Retina (tissue), 1 donor: ENCODE measurements around the gene ARHGAP6.
A peak's percentile ranks its signal among the peaks of the same experiment; 100 is the strongest.
"Not testable (repeated sequence)": the region's sequence is repeated elsewhere in the genome, so short reads cannot be mapped to it uniquely, and the experiment has no call there.

ENCODE experiments used
- DNase-seq: peaks from one replicate; pipeline ENCODE4 v3.0.0-alpha.2; 2016

Gene ARHGAP6

DNA sequence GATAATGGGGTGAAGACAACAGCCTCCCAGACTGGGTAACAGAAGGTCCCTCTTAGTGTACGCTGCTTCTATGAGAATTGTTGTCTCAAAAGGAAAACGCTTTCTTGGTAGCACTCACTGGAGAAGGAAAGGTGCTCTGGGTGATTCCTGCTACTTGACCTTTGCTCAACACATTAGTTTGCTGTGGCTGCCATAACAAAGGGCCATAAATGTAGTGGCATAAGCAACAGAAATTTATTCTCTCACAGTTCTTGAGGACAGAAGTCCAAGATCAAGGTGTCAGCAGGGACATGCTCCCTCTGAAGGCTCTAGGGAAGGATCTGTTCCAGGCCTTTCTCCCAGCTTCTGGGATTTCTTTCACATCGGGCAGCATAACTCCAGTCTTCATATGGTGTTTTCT, 535.6 kb downstream of the ARHGAP6 start:
- DNase-seq = no peak

DNA sequence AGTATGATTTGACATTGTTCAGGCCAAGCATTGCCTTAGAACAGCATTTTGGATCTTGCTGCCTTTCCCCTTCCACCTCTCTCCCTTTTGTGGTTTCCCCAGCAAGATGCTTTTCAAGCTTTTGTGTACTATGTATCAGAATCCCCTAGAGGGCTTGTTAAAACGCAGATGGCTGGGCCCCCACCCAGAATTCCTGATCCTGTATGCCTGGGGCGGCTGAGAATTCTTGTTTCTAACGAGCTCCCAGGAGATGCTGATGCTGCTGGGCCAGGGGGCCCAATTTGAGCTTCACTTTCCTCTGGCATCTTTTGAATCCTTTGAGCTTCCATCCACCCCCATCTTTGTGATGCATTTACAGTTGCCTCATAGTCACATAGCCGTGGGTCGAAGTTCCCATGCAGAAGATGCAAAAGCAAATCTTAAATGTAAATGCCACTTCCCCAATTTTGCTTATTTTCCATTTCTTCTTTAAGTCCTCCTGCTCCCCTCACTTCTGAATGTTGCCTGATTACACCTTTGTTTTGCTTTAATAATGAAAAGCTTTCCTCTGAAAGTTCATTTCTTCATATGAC, 536.1 kb downstream of the ARHGAP6 start:
- no peak for DNase-seq

GRCh38 chrX:11125060-11125459, 540.7 kb downstream of the ARHGAP6 start:
- no peak for DNase-seq

DNA sequence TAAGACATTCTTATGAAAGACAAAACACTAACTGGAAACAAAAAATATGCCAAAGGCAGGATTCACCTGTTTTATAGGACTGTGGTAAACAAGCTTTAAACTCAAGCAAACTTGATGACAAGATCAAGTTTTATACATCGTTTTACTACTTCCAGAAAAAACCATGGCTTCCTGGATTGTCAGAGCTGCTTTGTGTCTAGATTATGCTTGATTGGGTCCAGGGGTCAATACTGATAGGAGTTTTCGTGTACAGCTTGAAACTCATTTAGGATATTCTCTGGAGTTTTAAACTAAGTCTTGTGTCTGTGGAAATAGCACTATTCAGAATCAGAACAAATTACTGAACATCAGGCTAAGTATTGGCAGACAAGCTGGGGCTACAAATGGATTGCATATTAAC, 541.6 kb downstream of the ARHGAP6 start:
- DNase-seq = no peak

DNA sequence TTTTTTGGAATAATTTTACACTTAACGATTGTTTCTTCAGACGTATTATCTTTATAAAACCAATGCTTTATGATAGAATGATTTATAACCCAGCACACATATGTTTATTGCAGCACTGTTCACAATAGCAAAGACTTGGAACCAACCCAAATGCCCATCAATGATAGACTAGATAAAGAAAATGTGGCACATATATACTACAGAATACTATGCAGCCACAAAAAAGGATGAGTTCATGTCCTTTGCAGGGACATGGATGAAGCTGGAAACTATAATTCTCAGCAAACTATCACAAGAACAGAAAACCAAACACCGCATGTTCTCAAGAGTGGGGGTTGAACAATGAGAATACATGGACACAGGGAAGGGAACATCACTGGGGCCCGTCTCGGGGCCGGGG, 542.6 kb downstream of the ARHGAP6 start:
- DNase-seq = not testable (repeated sequence)

DNA sequence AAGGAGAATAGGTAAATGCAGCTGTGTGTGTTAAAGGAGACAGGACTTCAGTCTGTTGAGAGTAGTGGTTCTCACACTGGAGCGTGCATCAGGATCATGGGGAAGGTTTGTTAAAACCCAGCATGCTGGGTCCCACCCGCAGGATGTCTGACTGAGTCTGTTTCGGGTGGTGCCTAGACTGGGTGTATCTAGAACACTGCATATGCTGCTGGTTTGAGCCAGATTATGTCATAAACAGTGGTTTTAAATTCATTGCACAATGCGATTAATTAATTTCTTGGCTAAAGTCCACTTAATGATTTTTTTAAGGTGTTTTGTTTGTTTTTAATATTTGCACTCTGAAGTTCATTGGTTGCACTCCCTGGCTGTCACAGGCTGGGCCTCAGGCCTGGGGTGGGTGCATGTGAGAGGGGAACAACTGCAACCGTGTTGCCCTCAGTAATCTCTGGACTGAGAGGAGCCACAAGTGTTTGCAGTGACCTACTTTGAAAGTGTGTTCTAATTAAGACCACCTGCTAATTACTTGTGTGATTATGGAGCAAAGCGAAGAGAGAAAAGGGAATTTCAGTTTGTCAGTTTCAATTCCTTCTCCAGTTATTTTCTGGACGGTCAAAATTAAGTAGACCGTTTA, 546.3 kb downstream of the ARHGAP6 start:
- DNase-seq = no peak

- no peak for DNase-seq
Observed at GRCh38 chrX:11117745-11118144, 548.0 kb downstream of the ARHGAP6 start.

- no peak for DNase-seq
Observed at GRCh38 chrX:11113731-11114130, 552.0 kb downstream of the ARHGAP6 start.

DNA sequence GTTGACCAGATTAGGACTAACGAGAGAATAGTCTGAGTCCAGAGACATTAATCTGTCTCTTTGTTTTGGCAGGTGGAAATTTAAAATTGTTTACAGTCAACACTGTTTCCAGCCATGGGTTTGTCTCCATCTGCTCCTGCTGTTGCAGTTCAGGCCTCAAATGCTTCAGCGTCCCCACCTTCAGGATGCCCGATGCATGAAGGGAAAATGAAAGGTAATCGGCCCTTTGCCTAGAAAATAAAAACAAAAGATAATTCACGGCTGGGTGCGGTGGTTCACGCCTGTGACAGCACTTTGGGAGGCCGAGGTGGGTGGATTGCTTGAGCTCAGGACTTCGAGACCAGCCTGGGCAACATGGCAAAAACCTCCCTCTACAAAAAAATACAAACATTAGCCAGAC, 553.8 kb downstream of the ARHGAP6 start:
- no peak for DNase-seq

- DNase-seq = peak; percentile 87
Observed at GRCh38 chrX:11111037-11111851, 554.5 kb downstream of the ARHGAP6 start, which contains the start of gene HCCS. Gene HCCS (plus strand): TSS chrX:11111332. CDS start chrX:11112061, 729 bp downstream.

- no peak for DNase-seq
Observed at GRCh38 chrX:11109968-11110367, 555.8 kb downstream of the ARHGAP6 start.

DNA sequence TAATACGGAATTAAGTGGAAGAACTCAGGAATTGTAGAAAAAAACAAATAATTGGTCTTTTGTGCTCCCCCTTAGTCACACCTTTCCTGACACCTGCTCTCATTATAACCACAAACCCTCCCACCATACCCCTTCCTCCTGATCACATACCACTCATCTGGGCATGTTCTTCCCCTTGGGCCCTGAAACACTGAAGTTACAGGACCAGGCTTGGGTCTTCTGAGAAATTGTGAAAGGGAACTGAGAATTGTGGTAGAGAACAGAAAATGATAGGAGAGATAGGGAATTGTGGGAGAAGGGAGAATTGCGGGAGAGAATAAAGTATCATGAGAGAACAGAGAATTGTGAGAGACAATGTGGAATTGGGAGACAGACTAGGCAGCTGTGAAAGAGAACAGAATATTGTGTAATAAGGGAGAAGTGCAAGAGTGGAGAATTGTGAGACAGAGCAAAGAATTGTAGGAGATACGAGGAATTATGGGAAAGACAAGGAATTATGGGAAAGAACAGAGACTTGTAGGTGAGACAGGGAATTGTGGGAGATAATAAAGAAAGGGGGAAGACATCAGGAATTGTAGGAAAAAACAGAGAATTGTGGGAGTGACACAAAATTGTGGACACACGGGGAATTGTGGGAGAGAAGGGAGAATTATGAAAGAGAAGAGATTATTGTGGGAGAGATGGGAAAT, 557.3 kb downstream of the ARHGAP6 start:
- no peak for DNase-seq

DNA sequence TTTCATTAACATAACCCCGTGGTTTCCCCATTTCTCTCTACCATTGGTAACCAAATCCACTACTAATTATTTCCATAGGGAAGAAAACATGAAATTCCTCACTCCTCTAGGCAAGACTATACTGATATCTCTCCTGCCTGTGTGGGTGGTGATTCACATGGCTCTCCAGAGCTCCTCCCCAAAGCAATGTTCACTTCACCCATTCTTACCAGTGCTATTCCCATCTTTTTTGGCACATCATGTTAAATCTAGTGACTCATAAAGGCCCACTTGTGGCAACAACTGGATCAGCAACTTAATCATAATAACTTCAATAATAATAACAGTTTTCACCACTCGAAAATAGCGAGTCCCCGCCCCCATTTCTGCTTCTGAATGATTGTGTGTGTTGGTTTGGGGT, 560.6 kb downstream of the ARHGAP6 start:
- no peak for DNase-seq

GRCh38 chrX:11103751-11104150, 562.0 kb downstream of the ARHGAP6 start:
- no peak for DNase-seq

- no peak for DNase-seq
Observed at GRCh38 chrX:11103006-11103405, 562.7 kb downstream of the ARHGAP6 start.

- peak; percentile 44 for DNase-seq
Observed at GRCh38 chrX:11100281-11101035, 565.3 kb downstream of the ARHGAP6 start.

DNA sequence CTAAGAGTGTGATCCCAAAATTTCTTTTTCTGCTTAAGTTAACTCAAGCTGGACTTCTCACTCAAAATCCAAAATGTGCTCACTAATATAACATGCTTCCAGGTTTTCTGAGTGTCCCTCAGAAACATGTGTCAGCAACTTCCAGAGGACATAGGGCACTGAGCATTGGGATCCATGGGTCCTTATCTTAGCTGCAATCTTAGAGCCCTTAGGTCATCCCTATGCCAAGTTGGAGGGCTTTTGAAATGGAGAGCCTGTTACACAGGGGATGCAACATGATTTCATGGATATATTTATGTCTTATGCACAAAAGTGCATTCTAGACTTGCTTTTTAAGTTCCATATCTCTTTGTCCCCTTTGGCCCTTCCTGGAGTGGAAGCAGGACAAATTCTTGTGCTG, 566.3 kb downstream of the ARHGAP6 start:
- no peak for DNase-seq

DNA sequence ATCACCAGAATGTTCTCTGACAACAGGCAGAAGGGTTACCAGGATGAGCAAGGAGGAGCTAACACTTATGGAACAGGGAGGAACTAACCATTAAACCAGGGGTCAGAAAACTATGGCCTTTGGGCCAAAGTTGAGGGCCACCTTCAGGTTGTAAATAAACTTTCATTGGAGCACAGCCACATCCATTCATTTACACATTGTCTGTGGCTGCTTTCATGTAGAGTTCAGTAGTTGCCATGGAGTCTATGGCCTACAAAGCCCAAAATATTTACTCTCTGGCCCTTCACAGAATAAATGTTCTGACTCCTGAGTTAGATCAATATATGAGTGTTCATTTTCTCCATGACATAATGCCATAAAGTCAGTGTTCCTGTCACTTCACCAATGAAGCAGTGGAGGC, 567.8 kb downstream of the ARHGAP6 start:
- DNase-seq = no peak

DNA sequence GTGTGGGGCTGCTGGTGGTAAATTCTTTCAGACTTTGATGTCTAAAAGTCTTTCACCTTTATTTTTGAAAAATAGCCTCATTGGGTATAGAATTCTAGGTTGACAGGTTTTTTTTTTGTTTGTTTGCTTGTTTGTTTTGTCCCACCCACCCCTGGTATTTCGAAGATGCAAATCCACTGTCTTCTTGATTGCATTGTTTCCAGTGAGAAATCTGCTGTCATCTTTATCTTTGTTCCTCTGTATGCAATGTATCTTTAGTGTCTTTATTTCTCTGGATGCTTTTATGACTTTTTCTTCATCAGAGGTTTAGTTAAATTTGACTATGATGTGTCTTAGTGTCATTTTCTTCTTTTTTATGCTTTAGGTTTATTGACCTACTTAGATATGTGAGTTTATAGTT, 575.9 kb downstream of the ARHGAP6 start:
- no peak for DNase-seq
